Heart left ventricle (tissue), 16 donors: ENCODE data around the gene MYO15B. TPM values are rescaled to one million over a fixed set of nuclear protein-coding genes. Genes with fewer than 3 reads are reported as not detected.

ENCODE experiments used
- ATAC-seq, 4 donors: fragments of 200-7000 bp; cut with Tn5 transposase; one replicate each; pipeline ENCODE4 v1.9.1; 2020 to 2022; ENCODE audit warnings: moderate library complexity in 4 of 4, mild to moderate bottlenecking in 3 of 4, moderate number of reproducible peaks in 1 of 4
- DNase-seq, 5 donors: peaks; one replicate each; pipeline ENCODE4 v3.0.0-alpha.2; 2020
- H3K27ac ChIP-seq, 12 donors: fragments of 200-600 bp; sonication (generic) in 4 of 12; one replicate each; pipeline versions ENCODE4 v1.5.0 to v1.8.0; 2016 to 2022; ENCODE audit warnings: mild to moderate bottlenecking in 2 of 12
- H3K27me3 ChIP-seq, 9 donors: fragments of 200-600 bp; sonication (generic) in 2 of 9; one replicate each; pipeline versions ENCODE4 v1.5.1 to v1.8.0; 2016 to 2022; ENCODE audit warnings: mild to moderate bottlenecking in 3 of 9
- H3K36me3 ChIP-seq, 9 donors: fragments of 200-600 bp; sonication (generic) in 2 of 9; one replicate each; pipeline versions ENCODE4 v1.5.0 to v1.8.0; 2018 to 2022; ENCODE audit warnings: mild to moderate bottlenecking in 2 of 9
- H3K4me1 ChIP-seq, 12 donors: fragments of 200-600 bp; sonication (generic) in 4 of 12; one replicate each; pipeline versions ENCODE4 v1.5.0 to v1.8.0; 2016 to 2022; ENCODE audit warnings: mild to moderate bottlenecking in 3 of 12
- H3K4me3 ChIP-seq, 12 donors: fragments of 200-600 bp; sonication (generic) in 4 of 12; one replicate each; pipeline versions ENCODE4 v1.5.0 to v1.8.0; 2017 to 2022; ENCODE audit warnings: mild to moderate bottlenecking in 9 of 12, moderate library complexity in 4 of 12
- H3K9me3 ChIP-seq, 12 donors: fragments of 200-600 bp; sonication (generic) in 4 of 12; one replicate each; pipeline versions ENCODE4 v1.5.0 to v1.8.0; 2016 to 2022; ENCODE audit warnings: mild to moderate bottlenecking in 1 of 12
- CTCF ChIP-seq, 12 donors: fragments of 200-600 bp; sonication (generic) in 4 of 12; IDR thresholded peaks; one replicate each; pipeline versions ENCODE4 v1.5.0 to v1.8.0; 2018 to 2022; ENCODE audit warnings: antibody characterized with exemption in 12 of 12, mild to moderate bottlenecking in 5 of 12
- POLR2A ChIP-seq, 2 donors: fragments of 450-650 bp; IDR thresholded peaks; one replicate each; pipeline ENCODE4 v1.6.1; 2017; ENCODE audit warnings: antibody characterized with exemption in 2 of 2, mild to moderate bottlenecking in 2 of 2, moderate library complexity in 2 of 2
- WGBS, 4 donors: extraction: QIAGEN DNeasy Blood & Tissue Kit in 2 of 4; methylation state at CpG; one replicate each; pipeline versions ENCODE4 v1.1.5 to v1.1.7; 2013 to 2018; 5-methylcytosine and 5-hydroxymethylcytosine counted together
- intact Hi-C, 10 donors: fragments of 100-400 bp; cut with DNase I; formaldehyde crosslinking; loops; one replicate each; pipeline versions ENCODE4 v1.11.1 to v1.14.2; 2022
- polyA plus RNA-seq, 2 donors: library from polyadenylated mRNA; stranded (reverse); fragments of 200-250 nt; gene quantifications; one replicate each; pipeline ENCODE4 v1.2.3, GENCODE V29; 2013
- total RNA-seq, 9 donors: library from RNA; depleted of rRNA in 2 of 9; stranded (reverse); fragments of >200 nt in 2 of 9; fragmentation: NEBNext Ultra II Directional in 3 of 9; extraction: Animal tissue kit (Norgen Biotek cat#: 25700) in 3 of 9; gene quantifications; one replicate each; pipeline versions ENCODE4 v1.1.0 to v1.2.4, GENCODE V29; 2016 to 2023
- donor health status: ischemic (EF 13 %, LVEDD 7.1; RV severe dilation, severe dysfunction).
- donor health status: healthy with polysubstance abuse.
- donor health status: DM: no; HTN: yes; CAD: no.
- donor health status: DM: no; HTN: no; CAD: no.
- donor health status: ischemic (EF 25% LVEDD 6.9; RV normal size, moderate dysfunction).
- donor health status: ischemic (EF 25% LVEDD 5.7; RV mildly dilated, moderate dysfunction).
- donor health status: healthy.
- donor health status: DM: yes; HTN: yes; CAD: no.
- donor health status: ischemic (EF 35%, LVEDD 5.7; RV mildly dilated, moderate dysfunction).
- donor health status: nonischemic (EF 11% LVEDD 7.7; RV severe dilation, severe dysfunction).
- donor health status: DM: yes; HTN: yes; CAD: no.
- donor health status: PGD.
- donor health status: ischemic (EF 29% LVEDD 5.4; RV normal size, mild dysfunction).
- donor health status: nonischemic (EF 23%, LVEDD 6.1; RV moderate dilation, normal function).

Gene MYO15B
- total and polyA plus RNA-seq, 11 donors, result 14.0 to 76.4 (median 42.9) TPM

- peaks cover 0 to 13% (median 0%) of the 10 kb centered on the region in 12 donors for H3K4me1 ChIP-seq
- H3K4me3 ChIP-seq, result peak overlapping the region in 1 of 12 donors; percentile 12
- intact Hi-C loops, result loop anchor here in 1 of 10 donors (5.0 kb wide), 1 partner anchor 149 kb away; no protein-coding TSS in a partner anchor
- DNase-seq, result peak in 4 of 5 donors; percentile 51 to 65 (median 58)
- peak in 3 of 4 donors; percentile 49 to 83 (median 74) for ATAC-seq
- WGBS, 4 donors, result 81 to 92% (median 84%) methylated on average over 2 to 15 of the region's 15 CpGs
- H3K9me3 ChIP-seq, result no peaks in the 10 kb centered on the region
- no peaks in the 10 kb centered on the region for H3K27me3 ChIP-seq
- H3K36me3 ChIP-seq, result no peaks in the 10 kb centered on the region
- peak overlapping the region in 5 of 12 donors; percentile 29 to 86 (median 39) for H3K27ac ChIP-seq
- TF ChIP-seq POLR2A (IDR thresholded peaks at IDR 0.05), result no peak
- no peak for TF ChIP-seq CTCF (IDR thresholded peaks at IDR 0.05)
These were observed 16.3 kb upstream of the MYO15B start for GRCh38 chr17:75571197-75571884.

DNA sequence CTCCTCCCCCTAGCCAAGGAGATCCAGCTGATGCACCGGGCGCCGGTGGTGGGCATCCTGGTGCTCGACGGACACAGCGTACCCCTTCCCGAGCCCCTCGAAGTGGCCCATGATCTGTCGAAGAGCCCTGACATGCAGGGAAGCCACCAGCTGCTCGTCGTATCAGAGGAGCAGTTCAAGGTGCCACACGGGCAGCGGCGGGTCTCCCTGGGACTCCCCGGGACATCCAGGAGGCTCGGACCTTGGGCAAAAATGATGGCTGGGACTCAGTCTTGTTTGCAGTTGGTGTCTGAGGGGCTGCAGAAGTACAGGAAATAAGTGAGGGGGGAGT, 15.8 kb upstream of the MYO15B start:
- 86 to 97% (median 95%) methylated on average over 16 of the region's 16 CpGs for WGBS, 4 donors
- no peaks in the 10 kb centered on the region for H3K27me3 ChIP-seq
- H3K27ac ChIP-seq, result no peak overlapping the region
- H3K4me3 ChIP-seq, result no peak overlapping the region
- no peak for DNase-seq
- no peaks in the 10 kb centered on the region for H3K9me3 ChIP-seq
- H3K36me3 ChIP-seq, result no peaks in the 10 kb centered on the region
- ATAC-seq, result no peak
- peaks cover 0 to 13% (median 0%) of the 10 kb centered on the region in 12 donors for H3K4me1 ChIP-seq
- TF ChIP-seq POLR2A (IDR thresholded peaks at IDR 0.05) (no peak), CTCF (IDR thresholded peaks at IDR 0.05) (no peak)
- intact Hi-C loops, result loop anchor here in 1 of 10 donors (5.0 kb wide), 1 partner anchor 150 kb away; no protein-coding TSS in a partner anchor

GRCh38 chr17:75572713-75573539, 14.7 kb upstream of the MYO15B start:
- WGBS, 4 donors, result 90 to 95% (median 95%) methylated on average over 13 to 39 of the region's 39 CpGs
- no peak for ATAC-seq
- TF ChIP-seq CTCF (IDR thresholded peaks at IDR 0.05) (no peak), POLR2A (IDR thresholded peaks at IDR 0.05) (no peak)
- Histone ChIP-seq H3K9me3 (no peaks in the 10 kb centered on the region), H3K27ac (no peak overlapping the region), H3K4me3 (no peak overlapping the region), H3K4me1 (peaks cover 0 to 13% (median 0%) of the 10 kb centered on the region in 12 donors), H3K36me3 (no peaks in the 10 kb centered on the region), H3K27me3 (no peaks in the 10 kb centered on the region)
- no peak for DNase-seq
- intact Hi-C loops, result loop anchor here in 1 of 10 donors (5.0 kb wide), 1 partner anchor 151 kb away; no protein-coding TSS in a partner anchor

DNA sequence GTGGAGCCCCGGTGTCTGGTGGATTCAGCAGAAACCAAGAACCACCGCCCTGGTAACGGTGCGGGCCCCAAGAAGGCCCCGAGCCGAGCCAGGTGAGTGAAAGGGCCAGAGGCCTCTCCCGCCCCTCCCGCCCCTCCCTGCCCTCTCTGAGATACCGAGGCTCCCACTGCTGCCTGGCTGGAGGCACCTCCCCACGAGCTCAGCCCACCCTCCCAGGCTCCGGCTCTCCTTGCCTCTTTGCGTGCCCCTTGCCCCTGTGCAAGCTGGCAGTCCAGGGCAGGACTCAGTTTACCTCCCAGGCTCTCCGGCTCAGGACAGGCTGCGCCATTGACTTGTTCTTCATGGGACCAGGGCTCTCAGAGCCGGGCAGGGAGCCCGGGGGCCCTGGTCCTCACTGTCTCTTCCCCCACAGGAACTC, 14.1 kb upstream of the MYO15B start:
- TF ChIP-seq CTCF (IDR thresholded peaks at IDR 0.05) (no peak), POLR2A (IDR thresholded peaks at IDR 0.05) (no peak)
- no peak overlapping the region for H3K4me3 ChIP-seq
- no peaks in the 10 kb centered on the region for H3K36me3 ChIP-seq
- intact Hi-C loops, result loop anchor here in 1 of 10 donors (5.0 kb wide), 1 partner anchor 151 kb away; no protein-coding TSS in a partner anchor
- peaks cover 0 to 14% (median under 1%) of the 10 kb centered on the region in 12 donors for H3K4me1 ChIP-seq
- WGBS, 4 donors, result 84 to 95% (median 93%) methylated on average over 8 to 16 of the region's 16 CpGs
- ATAC-seq, result no peak
- H3K9me3 ChIP-seq, result no peaks in the 10 kb centered on the region
- no peak overlapping the region for H3K27ac ChIP-seq
- no peak for DNase-seq
- no peaks in the 10 kb centered on the region for H3K27me3 ChIP-seq
